ENCODE data around the gene NOTCH3. TPM values are rescaled to one million over a fixed set of nuclear protein-coding genes. Genes with fewer than 3 reads are reported as not detected.

NOTCH3 gene
- total and polyA plus RNA-seq, 3 experiments from 2014 or later, result 0.04 TPM; not detected in 2

DNA sequence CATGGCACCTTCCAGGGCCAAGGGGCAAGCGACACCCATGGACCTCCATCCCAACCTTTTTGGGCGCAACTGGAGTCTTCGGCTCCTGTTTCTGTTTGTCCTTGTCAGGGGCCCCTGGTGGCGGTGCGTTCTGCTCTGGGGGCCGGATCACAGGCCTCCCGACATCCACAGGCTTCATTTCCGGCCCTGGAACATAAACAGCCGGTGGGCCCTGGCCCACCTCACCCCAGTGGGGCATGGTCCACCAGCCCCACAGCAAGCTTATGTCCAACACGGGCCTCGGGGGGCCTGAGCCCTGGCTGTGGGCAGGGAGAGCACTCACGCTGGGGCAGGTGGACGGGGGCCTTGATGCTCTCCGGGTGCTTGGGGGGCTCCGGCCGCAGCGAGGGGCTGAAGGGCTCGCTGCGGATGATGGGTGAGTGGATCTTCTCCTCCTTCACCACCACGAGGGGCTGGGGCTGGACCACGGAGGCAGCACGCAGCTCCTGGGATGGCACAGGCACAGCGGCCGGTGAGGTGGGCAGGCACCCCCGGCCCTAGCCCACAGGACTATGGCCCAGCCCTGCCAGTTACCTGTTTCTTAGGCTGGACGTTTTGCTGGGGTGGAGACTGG lies 38.6 kb upstream of the NOTCH3 start:
- H3K36me3 ChIP-seq (ENCODE audit: insufficient read depth, low read length), result peaks cover 34% of the 10 kb centered on the region
- ChIA-PET POLR2A (no interaction called here), CTCF (no interaction called here)
- no peak overlapping the region for H3K4me3 ChIP-seq (ENCODE audit: low read length)
- H3K27ac Mint-ChIP-seq, result no peak overlapping the region
- no peak for DNase-seq
- peaks cover 12 to 76% (median 19%) of the 10 kb centered on the region in 3 donors for H3K36me3 Mint-ChIP-seq
- peaks cover 3 to 6% (median 3%) of the 10 kb centered on the region in 3 donors for H3K4me1 Mint-ChIP-seq
- no peaks in the 10 kb centered on the region for H3K27me3 ChIP-seq (ENCODE audit: insufficient read depth, low read length, poor library complexity, severe bottlenecking)
- peak overlapping the region in 1 of 7 donors; percentile 74 for H3K4me3 Mint-ChIP-seq
- no peaks in the 10 kb centered on the region for H3K9me3 Mint-ChIP-seq
- no peaks in the 10 kb centered on the region for H3K9me3 ChIP-seq (ENCODE audit: low read length)
- H3K4me1 ChIP-seq (ENCODE audit: insufficient read depth, low read length), result no peaks in the 10 kb centered on the region
- peaks cover 2 to 3% of the 10 kb centered on the region in 2 donors for H3K27me3 Mint-ChIP-seq
- no peak overlapping the region for H3K27ac ChIP-seq (ENCODE audit: low read depth, low read length)

DNA sequence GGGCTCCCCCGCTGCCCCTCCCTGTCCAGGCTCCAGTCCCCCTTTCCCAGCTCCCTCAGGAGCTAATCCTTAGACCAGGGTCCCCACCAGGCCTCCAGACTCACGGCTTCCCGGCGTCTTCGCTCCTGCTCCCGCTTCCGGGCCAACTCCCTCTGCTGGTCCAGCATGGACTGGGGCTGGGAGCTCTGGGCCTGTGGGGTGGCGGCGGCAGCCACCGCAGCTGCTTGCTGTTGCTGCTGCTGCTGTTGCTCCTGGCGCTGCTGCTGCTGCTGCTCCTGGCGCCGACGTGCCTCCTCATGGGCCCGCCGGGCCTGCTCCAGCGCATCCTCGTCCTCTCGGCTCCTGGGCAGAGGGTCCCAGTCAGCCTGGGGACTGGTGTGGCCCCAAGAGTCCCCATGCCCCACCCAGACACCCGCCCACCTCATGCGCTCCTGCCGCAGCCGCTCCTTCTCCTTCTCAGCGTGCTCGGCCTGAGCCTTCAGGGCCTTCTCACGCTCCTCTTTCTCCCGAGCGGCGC lies 37.9 kb upstream of the NOTCH3 start:
- CTCF ChIA-PET, result no interaction called here
- H3K36me3 Mint-ChIP-seq, result peaks cover 9 to 70% (median 17%) of the 10 kb centered on the region in 3 donors
- no peak overlapping the region for H3K27ac Mint-ChIP-seq
- no peak overlapping the region for H3K4me3 Mint-ChIP-seq
- Histone ChIP-seq H3K36me3 (ENCODE audit: insufficient read depth, low read length) (peaks cover 29% of the 10 kb centered on the region), H3K4me1 (ENCODE audit: insufficient read depth, low read length) (no peaks in the 10 kb centered on the region), H3K4me3 (ENCODE audit: low read length) (no peak overlapping the region), H3K9me3 (ENCODE audit: low read length) (no peaks in the 10 kb centered on the region), H3K27ac (ENCODE audit: low read depth, low read length) (no peak overlapping the region), H3K27me3 (ENCODE audit: insufficient read depth, low read length, poor library complexity, severe bottlenecking) (no peaks in the 10 kb centered on the region)
- H3K27me3 Mint-ChIP-seq, result peaks cover 3 to 8% of the 10 kb centered on the region in 2 donors
- POLR2A ChIA-PET, result no interaction called here
- no peaks in the 10 kb centered on the region for H3K9me3 Mint-ChIP-seq
- no peak for DNase-seq
- H3K4me1 Mint-ChIP-seq, result peaks cover 7 to 9% (median 7%) of the 10 kb centered on the region in 3 donors

DNA sequence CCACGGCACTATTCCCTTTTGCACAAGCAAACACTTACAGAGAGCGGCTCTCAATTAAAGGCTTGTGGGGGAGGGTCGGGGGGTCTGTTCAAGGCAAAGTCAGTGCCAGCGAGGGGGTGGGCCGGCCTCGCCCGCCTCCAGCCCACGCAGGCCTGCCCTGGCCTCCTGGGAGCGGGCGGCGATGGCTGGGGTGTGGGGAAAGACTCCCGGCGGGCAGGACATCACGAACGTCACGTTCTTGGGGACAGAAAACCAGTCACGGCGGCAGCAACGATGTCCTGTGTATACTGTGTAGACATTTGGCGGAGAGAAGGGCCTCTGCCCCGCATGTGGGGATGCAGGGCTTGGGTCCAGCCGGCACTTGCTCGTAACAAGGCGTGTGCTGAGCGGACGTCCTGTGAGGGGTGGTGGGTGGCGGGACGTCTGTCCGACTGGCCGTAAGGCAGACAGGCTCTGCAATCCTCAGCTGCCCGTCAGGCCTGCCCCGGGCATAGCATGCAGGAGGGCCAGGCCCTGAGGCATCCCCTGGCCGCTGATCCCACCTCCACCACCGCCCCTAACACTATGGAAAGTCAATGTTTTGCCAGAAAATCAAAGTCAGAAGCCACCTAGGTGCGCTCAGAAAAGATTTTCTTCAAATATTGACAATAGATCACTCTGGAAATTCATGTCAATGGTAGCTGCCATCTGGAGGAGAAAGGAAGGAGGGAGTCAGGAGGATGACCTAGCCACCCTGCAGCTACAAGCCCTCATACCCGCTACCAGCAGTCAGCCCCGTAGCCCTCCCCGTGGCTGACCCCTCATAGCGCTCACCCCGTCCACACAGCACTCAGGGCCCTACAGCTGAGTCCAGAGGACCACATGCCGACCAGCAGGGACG lies 37.2 kb upstream of the NOTCH3 start:
- DNase-seq, result no peak
- Mint-ChIP-seq H3K9me3 (no peaks in the 10 kb centered on the region), H3K4me1 (peaks cover 7 to 9% (median 7%) of the 10 kb centered on the region in 3 donors), H3K36me3 (peaks cover 7 to 66% (median 15%) of the 10 kb centered on the region in 3 donors), H3K27me3 (peaks cover 7 to 8% of the 10 kb centered on the region in 2 donors), H3K4me3 (no peak overlapping the region), H3K27ac (no peak overlapping the region)
- Histone ChIP-seq H3K9me3 (ENCODE audit: low read length) (no peaks in the 10 kb centered on the region), H3K27me3 (ENCODE audit: insufficient read depth, low read length, poor library complexity, severe bottlenecking) (no peaks in the 10 kb centered on the region), H3K36me3 (ENCODE audit: insufficient read depth, low read length) (peaks cover 25% of the 10 kb centered on the region), H3K27ac (ENCODE audit: low read depth, low read length) (no peak overlapping the region), H3K4me3 (ENCODE audit: low read length) (no peak overlapping the region), H3K4me1 (ENCODE audit: insufficient read depth, low read length) (no peaks in the 10 kb centered on the region)
- ChIA-PET CTCF (no interaction called here), POLR2A (no interaction called here)

DNA sequence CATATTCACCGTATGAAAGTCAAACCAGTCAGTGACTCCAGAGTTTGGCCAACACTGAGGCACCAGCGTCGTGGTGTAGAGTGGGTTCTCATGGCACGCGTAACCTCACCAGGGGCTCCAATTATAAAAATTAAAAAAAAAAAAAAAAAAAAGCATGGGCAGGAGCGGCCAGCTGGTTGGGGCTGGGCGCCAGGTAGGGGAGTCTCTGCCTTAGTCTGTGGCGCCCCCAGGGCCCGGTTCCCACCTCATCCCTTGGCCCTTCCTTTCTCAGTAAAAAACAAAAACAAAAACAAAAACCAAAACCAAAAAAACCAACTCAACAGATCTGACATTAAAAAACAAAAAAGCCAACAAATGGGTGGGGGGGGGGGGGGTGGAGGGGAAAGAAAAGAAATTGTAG lies 36.1 kb upstream of the NOTCH3 start:
- H3K4me3 ChIP-seq (ENCODE audit: low read length), result no peak overlapping the region
- ChIA-PET CTCF (no interaction called here), POLR2A (interaction anchor here (0.6 kb wide), 2 partner anchors 11 to 1237 kb away, joined by 3 read pairs; no protein-coding TSS in a partner anchor)
- no peaks in the 10 kb centered on the region for H3K9me3 ChIP-seq (ENCODE audit: low read length)
- Mint-ChIP-seq H3K36me3 (peaks cover 7 to 57% (median 15%) of the 10 kb centered on the region in 3 donors), H3K4me1 (peaks cover 9 to 12% (median 11%) of the 10 kb centered on the region in 3 donors), H3K27ac (peak overlapping the region in 1 of 8 donors; percentile 42), H3K9me3 (no peaks in the 10 kb centered on the region), H3K27me3 (peaks cover 13 to 14% of the 10 kb centered on the region in 2 donors), H3K4me3 (no peak overlapping the region)
- H3K36me3 ChIP-seq (ENCODE audit: insufficient read depth, low read length), result peaks cover 19% of the 10 kb centered on the region
- no peaks in the 10 kb centered on the region for H3K27me3 ChIP-seq (ENCODE audit: insufficient read depth, low read length, poor library complexity, severe bottlenecking)
- DNase-seq, result no peak
- no peak overlapping the region for H3K27ac ChIP-seq (ENCODE audit: low read depth, low read length)
- H3K4me1 ChIP-seq (ENCODE audit: insufficient read depth, low read length), result peaks cover 5% of the 10 kb centered on the region

DNA sequence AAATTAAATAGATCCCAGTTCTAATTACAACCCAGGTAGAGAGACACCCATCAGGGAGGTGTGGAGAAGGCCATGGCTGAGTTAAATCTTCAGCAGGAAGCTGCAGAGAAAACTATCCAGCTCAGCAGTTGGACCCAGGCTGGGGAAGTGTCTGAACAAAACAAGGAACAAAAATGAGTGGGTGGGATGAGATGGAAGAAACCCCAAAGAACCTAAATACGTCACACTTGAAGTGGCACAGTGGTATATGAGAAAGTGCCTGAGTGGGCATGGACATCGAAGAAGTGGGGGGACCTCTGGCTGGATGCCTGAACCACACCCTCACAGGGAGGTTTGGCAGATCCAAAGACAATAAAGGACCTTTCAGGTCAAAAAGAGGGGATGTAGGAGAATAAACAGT lies 35.0 kb upstream of the NOTCH3 start:
- Mint-ChIP-seq H3K9me3 (no peaks in the 10 kb centered on the region), H3K4me3 (no peak overlapping the region), H3K27me3 (peaks cover 21% of the 10 kb centered on the region in 2 donors), H3K36me3 (peaks cover 7 to 49% (median 15%) of the 10 kb centered on the region in 3 donors), H3K4me1 (peaks cover 9 to 15% (median 12%) of the 10 kb centered on the region in 3 donors), H3K27ac (peak overlapping the region in 2 of 8 donors; percentile 68 to 81)
- Histone ChIP-seq H3K9me3 (ENCODE audit: low read length) (no peaks in the 10 kb centered on the region), H3K4me1 (ENCODE audit: insufficient read depth, low read length) (peaks cover 5% of the 10 kb centered on the region), H3K27me3 (ENCODE audit: insufficient read depth, low read length, poor library complexity, severe bottlenecking) (no peaks in the 10 kb centered on the region), H3K36me3 (ENCODE audit: insufficient read depth, low read length) (peaks cover 15% of the 10 kb centered on the region), H3K4me3 (ENCODE audit: low read length) (no peak overlapping the region), H3K27ac (ENCODE audit: low read depth, low read length) (no peak overlapping the region)
- no peak for DNase-seq
- POLR2A ChIA-PET, result no interaction called here
- CTCF ChIA-PET, result no interaction called here

DNA sequence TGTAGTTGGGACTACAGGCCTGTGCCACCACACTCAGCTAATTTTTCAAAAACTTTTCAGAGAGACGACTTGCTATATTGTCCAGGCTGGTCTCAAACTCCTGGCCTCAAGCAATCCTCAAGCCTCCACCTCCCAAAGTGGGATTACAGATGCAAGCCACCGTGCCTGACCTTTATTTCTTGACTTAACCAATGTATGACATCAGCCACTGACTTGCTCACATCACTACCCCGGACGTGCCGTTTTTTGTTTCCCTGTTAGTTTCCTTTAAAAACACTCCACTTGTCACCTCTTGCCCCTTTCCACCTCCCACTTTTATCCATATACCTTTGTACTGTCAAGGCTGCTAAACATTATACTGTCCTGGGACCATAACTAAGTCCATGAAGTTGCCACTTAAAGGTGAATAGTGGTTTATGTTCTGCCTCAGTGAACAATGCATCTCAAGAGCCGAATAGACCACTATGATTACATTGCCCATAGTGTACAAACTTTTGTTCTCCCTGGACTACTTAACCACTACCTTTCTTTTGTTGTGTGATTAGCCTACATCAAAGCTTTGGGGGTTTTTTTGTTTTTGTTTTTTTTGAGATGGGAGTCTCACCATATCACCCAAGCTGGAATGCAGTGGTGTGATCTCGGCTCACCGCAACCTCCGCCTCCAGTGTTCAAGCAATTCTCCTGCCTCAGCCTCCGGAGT lies 33.8 kb upstream of the NOTCH3 start:
- CTCF ChIA-PET, result no interaction called here
- Histone ChIP-seq H3K4me3 (ENCODE audit: low read length) (no peak overlapping the region), H3K27ac (ENCODE audit: low read depth, low read length) (no peak overlapping the region), H3K36me3 (ENCODE audit: insufficient read depth, low read length) (peaks cover 6% of the 10 kb centered on the region), H3K27me3 (ENCODE audit: insufficient read depth, low read length, poor library complexity, severe bottlenecking) (no peaks in the 10 kb centered on the region), H3K4me1 (ENCODE audit: insufficient read depth, low read length) (peaks cover 5% of the 10 kb centered on the region), H3K9me3 (ENCODE audit: low read length) (no peaks in the 10 kb centered on the region)
- no peak overlapping the region for H3K27ac Mint-ChIP-seq
- H3K9me3 Mint-ChIP-seq, result no peaks in the 10 kb centered on the region
- POLR2A ChIA-PET, result no interaction called here
- H3K36me3 Mint-ChIP-seq, result peaks cover 7 to 40% (median 15%) of the 10 kb centered on the region in 3 donors
- peaks cover 9 to 15% (median 12%) of the 10 kb centered on the region in 3 donors for H3K4me1 Mint-ChIP-seq
- H3K27me3 Mint-ChIP-seq, result peaks cover 23% of the 10 kb centered on the region in 2 donors
- no peak for DNase-seq
- peak overlapping the region in 1 of 7 donors; percentile 12 for H3K4me3 Mint-ChIP-seq

DNA sequence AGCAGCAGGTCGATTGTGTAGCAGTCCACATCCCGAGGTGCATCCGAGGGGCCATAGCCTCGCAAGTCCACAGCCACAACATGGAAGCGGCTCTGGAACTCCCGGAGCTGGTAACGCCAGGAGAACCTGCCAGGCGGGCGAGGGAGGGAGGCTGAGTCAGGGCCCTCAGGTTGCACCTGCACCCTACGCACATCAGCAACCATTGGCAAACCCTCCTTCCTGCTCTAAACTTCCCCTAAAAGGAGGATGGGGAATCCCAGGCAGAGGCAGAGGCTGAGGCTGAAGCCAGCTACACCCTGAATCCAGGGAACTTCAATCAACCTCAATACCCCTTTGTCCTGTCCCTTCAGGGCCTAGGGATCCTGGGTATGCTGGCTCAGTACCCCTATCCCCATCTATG lies 30.5 kb upstream of the NOTCH3 start:
- ChIA-PET CTCF (no interaction called here), POLR2A (no interaction called here)
- peaks cover 9 to 15% (median 12%) of the 10 kb centered on the region in 3 donors for H3K4me1 Mint-ChIP-seq
- Histone ChIP-seq H3K36me3 (ENCODE audit: insufficient read depth, low read length) (no peaks in the 10 kb centered on the region), H3K27ac (ENCODE audit: low read depth, low read length) (no peak overlapping the region), H3K9me3 (ENCODE audit: low read length) (no peaks in the 10 kb centered on the region), H3K4me3 (ENCODE audit: low read length) (no peak overlapping the region), H3K4me1 (ENCODE audit: insufficient read depth, low read length) (peaks cover 5% of the 10 kb centered on the region), H3K27me3 (ENCODE audit: insufficient read depth, low read length, poor library complexity, severe bottlenecking) (no peaks in the 10 kb centered on the region)
- H3K4me3 Mint-ChIP-seq, result peak overlapping the region in 3 of 7 donors; percentile 34 to 67 (median 38)
- peaks cover 0 to 3% (median 0%) of the 10 kb centered on the region in 5 donors for H3K9me3 Mint-ChIP-seq
- no peak overlapping the region for H3K27ac Mint-ChIP-seq
- peaks cover 2 to 9% (median 6%) of the 10 kb centered on the region in 3 donors for H3K36me3 Mint-ChIP-seq
- no peak for DNase-seq
- H3K27me3 Mint-ChIP-seq, result peaks cover 23 to 29% of the 10 kb centered on the region in 2 donors

Data from CD8-positive, alpha-beta memory T cell (primary cell).